ENCODE measurements around the gene SCIN. TPM values are rescaled to one million over a fixed set of nuclear protein-coding genes. Genes with fewer than 3 reads are reported as not detected.

The SCIN gene
- total and polyA plus RNA-seq, 2 of the 8 experiments (the other 6 are each of a cell fraction or from before 2014, with no cell fraction given): 0.47 to 1.9 TPM

DNA sequence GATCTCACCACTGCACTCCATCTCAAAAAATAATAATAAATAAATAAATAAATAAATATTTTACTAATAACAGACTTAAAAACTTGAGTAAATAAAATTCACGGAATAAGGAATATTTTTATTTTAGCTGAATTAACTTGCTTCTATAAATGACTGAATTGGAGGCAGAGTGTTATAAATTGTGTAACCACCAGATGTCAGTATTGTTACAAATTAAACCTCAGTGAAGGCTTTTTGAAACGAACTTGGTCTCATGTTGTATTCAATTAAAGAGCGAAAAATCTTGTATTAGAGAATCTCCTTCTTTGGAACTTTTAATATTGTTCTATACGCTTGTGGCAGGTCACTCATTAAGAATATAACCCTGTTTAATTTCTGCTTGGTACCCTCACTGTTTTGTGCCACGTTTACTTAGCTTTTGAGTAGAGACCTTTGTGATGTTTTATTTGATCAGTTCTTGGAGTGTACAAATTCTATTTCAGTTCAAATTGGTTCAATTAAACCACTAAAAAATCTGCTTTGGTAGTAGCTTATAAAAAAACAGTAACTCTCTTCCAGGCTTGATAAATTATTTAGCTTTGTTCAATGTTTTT, 45.6 kb upstream of the SCIN start:
- no peak overlapping the region for H2BK20ac ChIP-seq (ENCODE audit: low read length)
- no peak for DNase-seq (ENCODE audit: low read depth in 1 of 2, low spot score in 2 of 2)
- no peak overlapping the region for H2AFZ ChIP-seq (ENCODE audit: low read length)
- no peak overlapping the region for H2BK15ac ChIP-seq (ENCODE audit: low read length)
- ChIA-PET POLR2A (ENCODE audit: partially characterized antibody) (no interaction called here), CTCF (ENCODE audit: partially characterized antibody) (interaction anchor here (0.7 to 5.0 kb wide), 46 partner anchors 8 to 754 kb away, joined by 3 to 84 read pairs (median 4); partner anchors contain the start of gene SCIN)
- no peaks in the 10 kb centered on the region for H3K4me1 ChIP-seq (replicated peaks in 1 of 4; ENCODE audit: control insufficient read depth in 3 of 4, insufficient read depth in 4 of 4, low read length in 3 of 4)
- no peak overlapping the region for H2BK5ac ChIP-seq (ENCODE audit: low read depth, low read length)
- no peak overlapping the region for H2AK5ac ChIP-seq (ENCODE audit: low read depth, low read length)
- no peak overlapping the region for H3K18ac ChIP-seq (ENCODE audit: extremely low read depth, low read length)
- no peaks in the 10 kb centered on the region for H3K9me3 ChIP-seq (ENCODE audit: insufficient read depth in 2 of 2, low read depth in 1 of 2, low read length in 1 of 2)
- H4K20me1 ChIP-seq (replicated peaks in 1 of 2; ENCODE audit: control insufficient read depth in 1 of 2, insufficient read depth in 2 of 2, low read length in 2 of 2): no peaks in the 10 kb centered on the region
- 25% methylated on average over 5 of the region's 5 CpGs; no CpG with 5 or more reads in 1 of the 2 experiments for WGBS, 2 experiments (ENCODE audit: extremely low coverage in 1 of 2, insufficient coverage in 1 of 2, insufficient read length in 1 of 2, insufficient replicate concordance in 2 of 2, low coverage in 1 of 2, low lambda C conversion rate in 2 of 2, missing lambda C conversion rate in 1 of 2)
- peak; percentile 45 for FAIRE-seq
- no peak overlapping the region for H2BK120ac ChIP-seq (replicated peaks; ENCODE audit: low read depth, low read length)
- H3K4me2 ChIP-seq (ENCODE audit: insufficient read depth in 1 of 2, low read depth in 2 of 2, low read length in 2 of 2): no peak overlapping the region
- TF ChIP-seq, protein P1, sequence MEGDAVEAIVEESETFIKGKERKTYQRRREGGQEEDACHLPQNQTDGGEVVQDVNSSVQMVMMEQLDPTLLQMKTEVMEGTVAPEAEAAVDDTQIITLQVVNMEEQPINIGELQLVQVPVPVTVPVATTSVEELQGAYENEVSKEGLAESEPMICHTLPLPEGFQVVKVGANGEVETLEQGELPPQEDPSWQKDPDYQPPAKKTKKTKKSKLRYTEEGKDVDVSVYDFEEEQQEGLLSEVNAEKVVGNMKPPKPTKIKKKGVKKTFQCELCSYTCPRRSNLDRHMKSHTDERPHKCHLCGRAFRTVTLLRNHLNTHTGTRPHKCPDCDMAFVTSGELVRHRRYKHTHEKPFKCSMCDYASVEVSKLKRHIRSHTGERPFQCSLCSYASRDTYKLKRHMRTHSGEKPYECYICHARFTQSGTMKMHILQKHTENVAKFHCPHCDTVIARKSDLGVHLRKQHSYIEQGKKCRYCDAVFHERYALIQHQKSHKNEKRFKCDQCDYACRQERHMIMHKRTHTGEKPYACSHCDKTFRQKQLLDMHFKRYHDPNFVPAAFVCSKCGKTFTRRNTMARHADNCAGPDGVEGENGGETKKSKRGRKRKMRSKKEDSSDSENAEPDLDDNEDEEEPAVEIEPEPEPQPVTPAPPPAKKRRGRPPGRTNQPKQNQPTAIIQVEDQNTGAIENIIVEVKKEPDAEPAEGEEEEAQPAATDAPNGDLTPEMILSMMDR (IDR thresholded peaks at IDR 0.05; ENCODE audit: control extremely low read depth in 1 of 3, insufficient read depth in 1 of 3, low read depth in 1 of 3, low read length in 3 of 3): peak in 2 of 3 experiments; percentile 31 to 44; a peak in 2 of 4 replicates
- TF ChIP-seq FOSL1 (IDR thresholded peaks at IDR 0.05; ENCODE audit: insufficient read depth, low read depth, low read length) (no peak), RAD21 (IDR thresholded peaks at IDR 0.05 in 1 of 2, conservative IDR thresholded peaks at IDR 0.05 in 1 of 2; ENCODE audit: low read depth in 2 of 2, low read length in 2 of 2) (peak; percentile 67 to 81), YY1 (IDR thresholded peaks at IDR 0.05; ENCODE audit: low read depth, low read length) (no peak), SIX5 (IDR thresholded peaks at IDR 0.05; ENCODE audit: low read depth, low read length) (no peak), GABPA (IDR thresholded peaks at IDR 0.05; ENCODE audit: borderline replicate concordance, insufficient read depth, low read length) (no peak)
- H3K23ac ChIP-seq (ENCODE audit: insufficient read length): no peak overlapping the region
- no peak overlapping the region for H2BK12ac ChIP-seq (ENCODE audit: low read depth, low read length)
- no peaks in the 10 kb centered on the region for H3K79me1 ChIP-seq (ENCODE audit: low read depth, low read length)
- H4K8ac ChIP-seq (ENCODE audit: extremely low read depth, insufficient read depth, low read length): no peak overlapping the region
- no peak overlapping the region for H3K9ac ChIP-seq (replicated peaks in 1 of 4; ENCODE audit: extremely low read depth in 1 of 4, low read depth in 3 of 4, low read length in 3 of 4)
- no peaks in the 10 kb centered on the region for H3K79me2 ChIP-seq (ENCODE audit: control insufficient read depth in 1 of 2, insufficient read depth in 2 of 2, low read length in 2 of 2)
- no peaks in the 10 kb centered on the region for H3K23me2 ChIP-seq (ENCODE audit: low read depth, low read length)
- H4K5ac ChIP-seq (ENCODE audit: insufficient read length, low read depth, low read length): no peak overlapping the region
- H3K4ac ChIP-seq (replicated peaks; ENCODE audit: insufficient read length, low read depth, low read length): no peak overlapping the region
- H3K36me3 ChIP-seq (ENCODE audit: control insufficient read depth in 2 of 4, insufficient read depth in 4 of 4, low read length in 3 of 4): no peaks in the 10 kb centered on the region
- H3K4me3 ChIP-seq (ENCODE audit: extremely low read depth in 1 of 4, insufficient read depth in 2 of 4, low read depth in 3 of 4, low read length in 4 of 4): no peak overlapping the region
- H4K91ac ChIP-seq (replicated peaks; ENCODE audit: insufficient read length, low read length): no peak overlapping the region
- H3K56ac ChIP-seq (replicated peaks; ENCODE audit: insufficient read length, low read depth, low read length): no peak overlapping the region
- no peaks in the 10 kb centered on the region for H3K27me3 ChIP-seq (replicated peaks in 1 of 4; ENCODE audit: control insufficient read depth in 3 of 4, extremely low read depth in 1 of 4, insufficient read depth in 3 of 4, low read length in 3 of 4)
- no peak overlapping the region for H3K14ac ChIP-seq (ENCODE audit: insufficient read length)
- H3K27ac ChIP-seq (ENCODE audit: low read depth, low read length): no peak overlapping the region
